Measurements from ENCODE around the gene DMAC2. TPM values are rescaled to one million over a fixed set of nuclear protein-coding genes. Genes with fewer than 3 reads are reported as not detected.

DMAC2 gene
- polyA plus RNA-seq, 1 of the 3 experiments (the other 2 are of a cell fraction): 71.4 TPM

DNA sequence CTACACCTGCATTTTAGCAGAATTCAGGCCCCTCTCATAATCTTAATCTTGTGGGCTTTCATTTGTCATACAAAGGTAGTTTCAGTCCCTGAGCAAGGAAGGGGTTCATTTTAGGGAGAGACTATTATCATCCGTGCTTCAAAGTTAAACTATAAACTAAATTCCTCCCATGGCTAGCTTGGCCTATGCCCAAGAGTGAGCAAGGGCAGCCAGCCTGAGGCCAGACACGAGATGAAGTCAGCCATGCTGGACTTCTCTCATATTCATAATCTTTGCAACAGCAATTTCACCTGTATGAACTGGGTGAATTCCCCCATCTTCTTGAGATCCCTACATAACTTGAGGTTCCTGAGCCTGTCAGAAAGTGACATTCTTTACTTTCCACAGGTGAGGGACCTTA lies 16.2 kb upstream of the DMAC2 start:
- H3K27ac ChIP-seq (ENCODE audit: low read depth in 2 of 2, low read length in 1 of 2): no peak overlapping the region
- no peaks in the 10 kb centered on the region for H3K79me2 ChIP-seq (ENCODE audit: insufficient read depth)
- no peaks in the 10 kb centered on the region for H3K9me2 ChIP-seq
- H3K4me3 ChIP-seq (ENCODE audit: low read depth in 2 of 2, low read length in 1 of 2): no peak overlapping the region
- no peaks in the 10 kb centered on the region for H3F3A ChIP-seq (replicated peaks; ENCODE audit: insufficient read depth)
- ChIA-PET CTCF (interaction anchor here (1.1 to 2.0 kb wide), 4 partner anchors 11 to 186 kb away, joined by 3 to 8 read pairs (median 5); no protein-coding TSS in a partner anchor), POLR2A (no interaction called here)
- H3K36me3 ChIP-seq (replicated peaks in 1 of 2; ENCODE audit: control insufficient read depth in 1 of 2, insufficient read depth in 2 of 2, low read length in 1 of 2): no peaks in the 10 kb centered on the region
- H3K9me3 ChIP-seq: no peaks in the 10 kb centered on the region
- no peak for DNase-seq
- H4K20me1 ChIP-seq (ENCODE audit: insufficient read depth): no peaks in the 10 kb centered on the region
- no peak for TF ChIP-seq EP300 (IDR thresholded peaks at IDR 0.05; ENCODE audit: borderline replicate concordance in 1 of 2, low read depth in 1 of 2, low read length in 1 of 2)
- no peak for TF ChIP-seq JUND (IDR thresholded peaks at IDR 0.05)
- no peak for TF ChIP-seq RAD21 (IDR thresholded peaks at IDR 0.05; ENCODE audit: low read length)
- peak overlapping the region; percentile 49; the same call in 1 of the 2 replicates for H3K4me2 ChIP-seq
- 0% methylated on average over 2 of the region's 2 CpGs for WGBS (ENCODE audit: low lambda C conversion rate)
- no peak overlapping the region for H2AFZ ChIP-seq (ENCODE audit: low read depth)
- no peak overlapping the region for H3K9ac ChIP-seq
- no peaks in the 10 kb centered on the region for H3K4me1 ChIP-seq (ENCODE audit: control insufficient read depth in 1 of 2, insufficient read depth in 2 of 2, low read depth in 1 of 2, low read length in 1 of 2)
- peaks cover 64% of the 10 kb centered on the region for H3K27me3 ChIP-seq (ENCODE audit: insufficient read depth)

GRCh38 chr19:41452584-41453275 lies 13.0 kb upstream of the DMAC2 start:
- Histone ChIP-seq H3K36me3 (replicated peaks in 1 of 2; ENCODE audit: control insufficient read depth in 1 of 2, insufficient read depth in 2 of 2, low read length in 1 of 2) (no peaks in the 10 kb centered on the region), H2AFZ (ENCODE audit: low read depth) (no peak overlapping the region), H3K27me3 (ENCODE audit: insufficient read depth) (peaks cover 55% of the 10 kb centered on the region), H3K79me2 (ENCODE audit: insufficient read depth) (no peaks in the 10 kb centered on the region), H3K4me1 (ENCODE audit: control insufficient read depth in 1 of 2, insufficient read depth in 2 of 2, low read depth in 1 of 2, low read length in 1 of 2) (no peaks in the 10 kb centered on the region), H3K9me2 (no peaks in the 10 kb centered on the region), H3K4me2 (no peak overlapping the region), H3K9ac (no peak overlapping the region), H3F3A (replicated peaks; ENCODE audit: insufficient read depth) (no peaks in the 10 kb centered on the region), H3K27ac (ENCODE audit: low read depth in 2 of 2, low read length in 1 of 2) (no peak overlapping the region), H3K4me3 (ENCODE audit: low read depth in 2 of 2, low read length in 1 of 2) (no peak overlapping the region), H3K9me3 (no peaks in the 10 kb centered on the region), H4K20me1 (ENCODE audit: insufficient read depth) (no peaks in the 10 kb centered on the region)
- ChIA-PET CTCF (interaction anchor here (1.1 to 6.6 kb wide), 2 partner anchors 114 to 248 kb away, joined by 3 to 184 read pairs; no protein-coding TSS in a partner anchor), POLR2A (no interaction called here)
- no peak for DNase-seq
- 9% methylated on average over 6 of the region's 6 CpGs for WGBS (ENCODE audit: low lambda C conversion rate)
- TF ChIP-seq NFIC (IDR thresholded peaks at IDR 0.05; ENCODE audit: borderline replicate concordance): no peak
- TF ChIP-seq, protein P1, sequence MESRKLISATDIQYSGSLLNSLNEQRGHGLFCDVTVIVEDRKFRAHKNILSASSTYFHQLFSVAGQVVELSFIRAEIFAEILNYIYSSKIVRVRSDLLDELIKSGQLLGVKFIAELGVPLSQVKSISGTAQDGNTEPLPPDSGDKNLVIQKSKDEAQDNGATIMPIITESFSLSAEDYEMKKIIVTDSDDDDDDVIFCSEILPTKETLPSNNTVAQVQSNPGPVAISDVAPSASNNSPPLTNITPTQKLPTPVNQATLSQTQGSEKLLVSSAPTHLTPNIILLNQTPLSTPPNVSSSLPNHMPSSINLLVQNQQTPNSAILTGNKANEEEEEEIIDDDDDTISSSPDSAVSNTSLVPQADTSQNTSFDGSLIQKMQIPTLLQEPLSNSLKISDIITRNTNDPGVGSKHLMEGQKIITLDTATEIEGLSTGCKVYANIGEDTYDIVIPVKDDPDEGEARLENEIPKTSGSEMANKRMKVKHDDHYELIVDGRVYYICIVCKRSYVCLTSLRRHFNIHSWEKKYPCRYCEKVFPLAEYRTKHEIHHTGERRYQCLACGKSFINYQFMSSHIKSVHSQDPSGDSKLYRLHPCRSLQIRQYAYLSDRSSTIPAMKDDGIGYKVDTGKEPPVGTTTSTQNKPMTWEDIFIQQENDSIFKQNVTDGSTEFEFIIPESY (IDR thresholded peaks at IDR 0.05; ENCODE audit: borderline replicate concordance, low read depth): no peak
- TF ChIP-seq RXRA (IDR thresholded peaks at IDR 0.05; ENCODE audit: borderline replicate concordance, low read depth): no peak
- TF ChIP-seq, protein P2, sequence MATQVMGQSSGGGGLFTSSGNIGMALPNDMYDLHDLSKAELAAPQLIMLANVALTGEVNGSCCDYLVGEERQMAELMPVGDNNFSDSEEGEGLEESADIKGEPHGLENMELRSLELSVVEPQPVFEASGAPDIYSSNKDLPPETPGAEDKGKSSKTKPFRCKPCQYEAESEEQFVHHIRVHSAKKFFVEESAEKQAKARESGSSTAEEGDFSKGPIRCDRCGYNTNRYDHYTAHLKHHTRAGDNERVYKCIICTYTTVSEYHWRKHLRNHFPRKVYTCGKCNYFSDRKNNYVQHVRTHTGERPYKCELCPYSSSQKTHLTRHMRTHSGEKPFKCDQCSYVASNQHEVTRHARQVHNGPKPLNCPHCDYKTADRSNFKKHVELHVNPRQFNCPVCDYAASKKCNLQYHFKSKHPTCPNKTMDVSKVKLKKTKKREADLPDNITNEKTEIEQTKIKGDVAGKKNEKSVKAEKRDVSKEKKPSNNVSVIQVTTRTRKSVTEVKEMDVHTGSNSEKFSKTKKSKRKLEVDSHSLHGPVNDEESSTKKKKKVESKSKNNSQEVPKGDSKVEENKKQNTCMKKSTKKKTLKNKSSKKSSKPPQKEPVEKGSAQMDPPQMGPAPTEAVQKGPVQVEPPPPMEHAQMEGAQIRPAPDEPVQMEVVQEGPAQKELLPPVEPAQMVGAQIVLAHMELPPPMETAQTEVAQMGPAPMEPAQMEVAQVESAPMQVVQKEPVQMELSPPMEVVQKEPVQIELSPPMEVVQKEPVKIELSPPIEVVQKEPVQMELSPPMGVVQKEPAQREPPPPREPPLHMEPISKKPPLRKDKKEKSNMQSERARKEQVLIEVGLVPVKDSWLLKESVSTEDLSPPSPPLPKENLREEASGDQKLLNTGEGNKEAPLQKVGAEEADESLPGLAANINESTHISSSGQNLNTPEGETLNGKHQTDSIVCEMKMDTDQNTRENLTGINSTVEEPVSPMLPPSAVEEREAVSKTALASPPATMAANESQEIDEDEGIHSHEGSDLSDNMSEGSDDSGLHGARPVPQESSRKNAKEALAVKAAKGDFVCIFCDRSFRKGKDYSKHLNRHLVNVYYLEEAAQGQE (IDR thresholded peaks at IDR 0.05; ENCODE audit: low read depth, low read length): no peak
- TF ChIP-seq FOXM1 (IDR thresholded peaks at IDR 0.05; ENCODE audit: low read depth): no peak
- TF ChIP-seq, protein P3, sequence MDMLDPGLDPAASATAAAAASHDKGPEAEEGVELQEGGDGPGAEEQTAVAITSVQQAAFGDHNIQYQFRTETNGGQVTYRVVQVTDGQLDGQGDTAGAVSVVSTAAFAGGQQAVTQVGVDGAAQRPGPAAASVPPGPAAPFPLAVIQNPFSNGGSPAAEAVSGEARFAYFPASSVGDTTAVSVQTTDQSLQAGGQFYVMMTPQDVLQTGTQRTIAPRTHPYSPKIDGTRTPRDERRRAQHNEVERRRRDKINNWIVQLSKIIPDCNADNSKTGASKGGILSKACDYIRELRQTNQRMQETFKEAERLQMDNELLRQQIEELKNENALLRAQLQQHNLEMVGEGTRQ (IDR thresholded peaks at IDR 0.05; ENCODE audit: borderline replicate concordance, low read depth, low read length): no peak
- TF ChIP-seq NRF1 (IDR thresholded peaks at IDR 0.05; ENCODE audit: low read depth, low read length): no peak
- no peak for TF ChIP-seq SIN3A (IDR thresholded peaks at IDR 0.05; ENCODE audit: borderline replicate concordance, low read depth, low read length)
- TF ChIP-seq TEAD4 (IDR thresholded peaks at IDR 0.05; ENCODE audit: borderline replicate concordance, insufficient read depth): no peak
- no peak for TF ChIP-seq EP300 (IDR thresholded peaks at IDR 0.05; ENCODE audit: borderline replicate concordance in 1 of 2, low read depth in 1 of 2, low read length in 1 of 2)
- no peak for TF ChIP-seq FOSL2 (IDR thresholded peaks at IDR 0.05; ENCODE audit: borderline replicate concordance, low read depth)
- TF ChIP-seq, protein P4, sequence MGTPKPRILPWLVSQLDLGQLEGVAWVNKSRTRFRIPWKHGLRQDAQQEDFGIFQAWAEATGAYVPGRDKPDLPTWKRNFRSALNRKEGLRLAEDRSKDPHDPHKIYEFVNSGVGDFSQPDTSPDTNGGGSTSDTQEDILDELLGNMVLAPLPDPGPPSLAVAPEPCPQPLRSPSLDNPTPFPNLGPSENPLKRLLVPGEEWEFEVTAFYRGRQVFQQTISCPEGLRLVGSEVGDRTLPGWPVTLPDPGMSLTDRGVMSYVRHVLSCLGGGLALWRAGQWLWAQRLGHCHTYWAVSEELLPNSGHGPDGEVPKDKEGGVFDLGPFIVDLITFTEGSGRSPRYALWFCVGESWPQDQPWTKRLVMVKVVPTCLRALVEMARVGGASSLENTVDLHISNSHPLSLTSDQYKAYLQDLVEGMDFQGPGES (IDR thresholded peaks at IDR 0.05; ENCODE audit: low read depth, low read length): no peak
- TF ChIP-seq, protein P5, sequence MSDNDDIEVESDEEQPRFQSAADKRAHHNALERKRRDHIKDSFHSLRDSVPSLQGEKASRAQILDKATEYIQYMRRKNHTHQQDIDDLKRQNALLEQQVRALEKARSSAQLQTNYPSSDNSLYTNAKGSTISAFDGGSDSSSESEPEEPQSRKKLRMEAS (IDR thresholded peaks at IDR 0.05; ENCODE audit: low read depth): no peak
- no peak for TF ChIP-seq YY1 (IDR thresholded peaks at IDR 0.05; ENCODE audit: low read depth)
- no peak for TF ChIP-seq RFX5 (IDR thresholded peaks at IDR 0.05; ENCODE audit: low read length)
